NB4 (cell line): ENCODE results near the gene KIR3DL2.
"Not testable (repeated sequence)": the region's sequence is repeated elsewhere in the genome, so short reads cannot be mapped to it uniquely, and the experiment has no call there.

Experiments used
- TF ChIP-seq, protein P1 (sequence below): IDR thresholded peaks from one replicate; pipeline ENCODE4 v1.5.1; 2012; ENCODE audit warnings: low read depth, low read length
- TF ChIP-seq, protein P2 (sequence below): IDR thresholded peaks from 2 replicates; pipeline ENCODE4 v1.6.1; 2011; ENCODE audit warnings: low read depth, low read length

DNA sequence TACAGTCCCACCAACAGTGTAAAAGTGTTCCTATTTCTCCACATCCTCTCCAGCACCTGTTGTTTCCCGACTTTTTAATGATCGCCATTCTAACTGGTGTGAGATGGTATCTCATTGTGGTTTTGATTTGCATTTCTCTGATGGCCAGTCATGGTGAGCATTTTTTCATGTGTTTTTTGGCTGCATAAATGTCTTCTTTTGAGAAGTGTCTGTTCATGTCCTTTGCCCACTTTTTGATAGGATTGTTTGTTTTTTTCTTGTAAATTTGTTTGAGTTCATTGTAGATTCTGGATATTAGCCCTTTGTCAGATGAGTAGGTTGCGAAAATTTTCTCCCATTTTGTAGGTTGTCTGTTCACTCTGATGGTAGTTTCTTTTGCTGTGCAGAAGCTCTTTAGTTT lies 13.2 kb downstream of the KIR3DL2 start:
- TF ChIP-seq, protein P1, sequence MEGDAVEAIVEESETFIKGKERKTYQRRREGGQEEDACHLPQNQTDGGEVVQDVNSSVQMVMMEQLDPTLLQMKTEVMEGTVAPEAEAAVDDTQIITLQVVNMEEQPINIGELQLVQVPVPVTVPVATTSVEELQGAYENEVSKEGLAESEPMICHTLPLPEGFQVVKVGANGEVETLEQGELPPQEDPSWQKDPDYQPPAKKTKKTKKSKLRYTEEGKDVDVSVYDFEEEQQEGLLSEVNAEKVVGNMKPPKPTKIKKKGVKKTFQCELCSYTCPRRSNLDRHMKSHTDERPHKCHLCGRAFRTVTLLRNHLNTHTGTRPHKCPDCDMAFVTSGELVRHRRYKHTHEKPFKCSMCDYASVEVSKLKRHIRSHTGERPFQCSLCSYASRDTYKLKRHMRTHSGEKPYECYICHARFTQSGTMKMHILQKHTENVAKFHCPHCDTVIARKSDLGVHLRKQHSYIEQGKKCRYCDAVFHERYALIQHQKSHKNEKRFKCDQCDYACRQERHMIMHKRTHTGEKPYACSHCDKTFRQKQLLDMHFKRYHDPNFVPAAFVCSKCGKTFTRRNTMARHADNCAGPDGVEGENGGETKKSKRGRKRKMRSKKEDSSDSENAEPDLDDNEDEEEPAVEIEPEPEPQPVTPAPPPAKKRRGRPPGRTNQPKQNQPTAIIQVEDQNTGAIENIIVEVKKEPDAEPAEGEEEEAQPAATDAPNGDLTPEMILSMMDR, result not testable (repeated sequence)
- TF ChIP-seq, protein P2, sequence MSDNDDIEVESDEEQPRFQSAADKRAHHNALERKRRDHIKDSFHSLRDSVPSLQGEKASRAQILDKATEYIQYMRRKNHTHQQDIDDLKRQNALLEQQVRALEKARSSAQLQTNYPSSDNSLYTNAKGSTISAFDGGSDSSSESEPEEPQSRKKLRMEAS, result not testable (repeated sequence)
